Neural crest cell (in vitro differentiated cells): ENCODE measurements around the gene HSP90AB1. TPM values are rescaled to one million over a fixed set of nuclear protein-coding genes. Genes with fewer than 3 reads are reported as not detected.

Experiments
- DNase-seq: peaks from one replicate; pipeline ENCODE4 v3.0.0; 2021; ENCODE audit warnings: low read depth, mixed read lengths, low spot score
- H3K27ac Mint-ChIP-seq: one replicate; pipeline ENCODE4 v1.8.0; 2021; ENCODE audit warnings: mild to moderate bottlenecking, mixed read lengths; ENCODE audit not compliant: unreplicated experiment
- H3K27me3 Mint-ChIP-seq: 2 replicates; pipeline ENCODE4 v1.8.0; 2021; ENCODE audit warnings: low read depth, mild to moderate bottlenecking, mixed read lengths
- H3K36me3 Mint-ChIP-seq: 2 replicates; pipeline ENCODE4 v1.8.0; 2021; ENCODE audit warnings: low read depth, mild to moderate bottlenecking, mixed read lengths
- H3K4me1 Mint-ChIP-seq: 2 replicates; pipeline ENCODE4 v1.8.0; 2021; ENCODE audit warnings: mixed read lengths
- H3K4me3 Mint-ChIP-seq: one replicate; pipeline ENCODE4 v1.8.0; 2021; ENCODE audit warnings: mild to moderate bottlenecking, mixed read lengths
- H3K9me3 Mint-ChIP-seq: 2 replicates; pipeline ENCODE4 v1.8.0; 2021; ENCODE audit warnings: mixed read lengths
- CTCF ChIP-seq: fragments of 200-600 bp; sonication (generic); conservative IDR thresholded peaks from 2 replicates; pipeline ENCODE4 v1.5.0; 2021; ENCODE audit warnings: antibody characterized with exemption, mild to moderate bottlenecking
- total RNA-seq: library from RNA; stranded (reverse); gene quantifications from 2 replicates; pipeline ENCODE4 v1.2.1, GENCODE V29; 2021

Gene HSP90AB1
- total RNA-seq, 1 donor from 2014 or later: 1,508 TPM

GRCh38 chr6:44291841-44292240, 44.9 kb downstream of the HSP90AB1 start:
- H3K27me3 Mint-ChIP-seq: peaks cover 90% of the 10 kb centered on the region
- DNase-seq: no peak
- no peak overlapping the region for H3K27ac Mint-ChIP-seq
- peaks cover 5% of the 10 kb centered on the region for H3K4me1 Mint-ChIP-seq
- H3K9me3 Mint-ChIP-seq: no peaks in the 10 kb centered on the region
- peaks cover 2% of the 10 kb centered on the region for H3K36me3 Mint-ChIP-seq
- no peak for TF ChIP-seq CTCF
- no peak overlapping the region for H3K4me3 Mint-ChIP-seq

GRCh38 chr6:44292661-44293365, 45.9 kb downstream of the HSP90AB1 start:
- no peaks in the 10 kb centered on the region for H3K9me3 Mint-ChIP-seq
- H3K27ac Mint-ChIP-seq: no peak overlapping the region
- TF ChIP-seq CTCF: no peak
- DNase-seq: no peak
- H3K27me3 Mint-ChIP-seq: peaks cover 86% of the 10 kb centered on the region
- peaks cover 8% of the 10 kb centered on the region for H3K4me1 Mint-ChIP-seq
- H3K4me3 Mint-ChIP-seq: no peak overlapping the region
- H3K36me3 Mint-ChIP-seq: peaks cover 2% of the 10 kb centered on the region

GRCh38 chr6:44294832-44295791, 48.2 kb downstream of the HSP90AB1 start:
- Mint-ChIP-seq H3K27me3 (peaks cover 84% of the 10 kb centered on the region), H3K4me1 (peaks cover 20% of the 10 kb centered on the region), H3K9me3 (no peaks in the 10 kb centered on the region), H3K27ac (no peak overlapping the region), H3K4me3 (peak overlapping the region; percentile 81), H3K36me3 (peaks cover 6% of the 10 kb centered on the region)
- TF ChIP-seq CTCF: no peak
- DNase-seq: no peak

- Mint-ChIP-seq H3K27me3 (peaks cover 64% of the 10 kb centered on the region), H3K27ac (peak overlapping the region; percentile 12), H3K4me1 (peaks cover 20% of the 10 kb centered on the region), H3K9me3 (no peaks in the 10 kb centered on the region), H3K4me3 (peak overlapping the region; percentile 81), H3K36me3 (peaks cover 12% of the 10 kb centered on the region)
- DNase-seq: peak; percentile 52
- TF ChIP-seq CTCF: no peak
Measured at GRCh38 chr6:44297063-44298038, 50.5 kb downstream of the HSP90AB1 start.
